Stimulated activated CD4-positive, alpha-beta T cell treated with anti-CD3 and anti-CD28 coated beads, Interleukin-4, amount 100 ng/mL, for 48 hours (primary cell): ENCODE measurements around the gene NPY4R2.
"Not testable (repeated sequence)": the region's sequence is repeated elsewhere in the genome, so short reads cannot be mapped to it uniquely, and the experiment has no call there.

Source experiments
- DNase-seq, 2 donors: peaks; one replicate each; pipeline ENCODE4 v3.0.0-alpha.2; 2020; ENCODE audit warnings: low read depth in 2 of 2

Gene NPY4R2

GRCh38 chr10:47932824-47933223, 14.4 kb downstream of the NPY4R2 start:
- not testable (repeated sequence) for DNase-seq

GRCh38 chr10:47933462-47933861, 15.0 kb downstream of the NPY4R2 start:
- not testable (repeated sequence) for DNase-seq

- not testable (repeated sequence) for DNase-seq
These were observed 18.3 kb downstream of the NPY4R2 start for GRCh38 chr10:47936772-47937228.

- DNase-seq, result not testable (repeated sequence)
These were observed 19.2 kb downstream of the NPY4R2 start for GRCh38 chr10:47937634-47938033.

- DNase-seq, result not testable (repeated sequence)
These were observed 22.4 kb downstream of the NPY4R2 start for GRCh38 chr10:47940821-47941220.

- DNase-seq, result not testable (repeated sequence)
These were observed 22.9 kb downstream of the NPY4R2 start for GRCh38 chr10:47941379-47941778.

- not testable (repeated sequence) for DNase-seq
These were observed 24.0 kb downstream of the NPY4R2 start for GRCh38 chr10:47942351-47943019.

- DNase-seq, result not testable (repeated sequence)
These were observed 24.9 kb downstream of the NPY4R2 start for GRCh38 chr10:47943328-47943727.

- DNase-seq, result not testable (repeated sequence)
These were observed 29.0 kb downstream of the NPY4R2 start for GRCh38 chr10:47947424-47947823.

GRCh38 chr10:47957158-47957557, 38.7 kb downstream of the NPY4R2 start:
- not testable (repeated sequence) for DNase-seq

GRCh38 chr10:47959677-47960076, 41.2 kb downstream of the NPY4R2 start:
- DNase-seq, result not testable (repeated sequence)

GRCh38 chr10:47960699-47961098, 42.2 kb downstream of the NPY4R2 start:
- DNase-seq, result not testable (repeated sequence)

- DNase-seq, result not testable (repeated sequence)
These were observed 44.3 kb downstream of the NPY4R2 start for GRCh38 chr10:47962785-47963184.

- DNase-seq, result not testable (repeated sequence)
These were observed 46.0 kb downstream of the NPY4R2 start for GRCh38 chr10:47964280-47965063.

- DNase-seq, result not testable (repeated sequence)
These were observed 50.5 kb downstream of the NPY4R2 start for GRCh38 chr10:47968988-47969387.

GRCh38 chr10:47970047-47970446, 51.6 kb downstream of the NPY4R2 start:
- not testable (repeated sequence) for DNase-seq

GRCh38 chr10:47971598-47971997, 53.1 kb downstream of the NPY4R2 start:
- DNase-seq, result not testable (repeated sequence)

GRCh38 chr10:47972077-47972476, 53.6 kb downstream of the NPY4R2 start:
- not testable (repeated sequence) for DNase-seq
